Rectal smooth muscle tissue (tissue), 1 donor: ENCODE measurements around the gene B9D1.

Experiments used
- H3K27ac ChIP-seq: one replicate; pipeline ENCODE4 v1.7.0; 2013; ENCODE audit warnings: low read depth, low read length, inconsistent platforms
- H3K27me3 ChIP-seq: one replicate; pipeline ENCODE4 v1.7.0; 2013; ENCODE audit warnings: low read length; ENCODE audit not compliant: control insufficient read depth, insufficient read depth
- H3K36me3 ChIP-seq: one replicate; pipeline ENCODE4 v1.7.0; 2013; ENCODE audit warnings: low read length; ENCODE audit not compliant: control insufficient read depth, insufficient read depth
- H3K4me1 ChIP-seq: one replicate; pipeline ENCODE4 v1.7.0; 2013; ENCODE audit warnings: low read length; ENCODE audit not compliant: control insufficient read depth, insufficient read depth
- H3K4me3 ChIP-seq: one replicate; pipeline ENCODE4 v1.7.0; 2013; ENCODE audit warnings: low read length
- H3K9ac ChIP-seq: one replicate; pipeline ENCODE4 v1.7.0; 2013; ENCODE audit warnings: low read length

Gene B9D1

DNA sequence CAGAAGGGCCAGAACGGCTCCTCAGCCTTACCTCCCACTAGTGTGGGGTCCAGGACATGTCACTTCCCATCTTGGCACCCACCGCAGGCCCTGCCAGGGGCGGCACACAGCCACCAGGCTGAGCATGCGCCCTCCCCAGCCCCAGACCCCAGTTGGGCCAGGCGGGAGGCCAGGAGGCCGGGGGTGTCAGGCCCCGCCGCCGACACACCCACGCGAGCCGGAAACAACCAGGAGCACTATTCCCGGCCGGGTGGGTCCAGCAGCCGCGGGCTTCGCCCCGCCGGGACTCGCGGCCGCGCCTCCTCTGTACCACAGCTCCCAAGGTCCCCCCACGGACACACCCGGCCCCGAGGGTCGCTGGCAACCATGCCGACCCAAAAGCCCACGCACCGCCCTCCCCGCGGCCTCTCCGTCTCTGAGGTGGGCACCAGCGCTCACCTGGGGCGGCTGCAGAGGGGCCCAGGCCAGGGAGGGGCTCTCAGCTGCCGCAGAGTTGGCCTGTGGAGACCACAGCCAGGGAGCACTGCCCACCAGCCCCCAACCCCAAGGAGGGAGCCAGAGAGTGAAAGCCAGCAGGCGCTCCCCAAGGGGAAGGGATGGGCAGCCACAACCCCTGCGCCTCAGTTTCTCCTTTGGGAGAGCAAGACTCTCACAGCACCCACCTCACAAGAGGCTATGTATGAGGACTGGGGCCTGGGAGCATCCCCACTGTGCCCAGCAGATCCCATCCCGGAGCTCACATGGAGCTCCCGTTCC lies 18.0 kb downstream of the B9D1 start:
- no peak overlapping the region for H3K4me3 ChIP-seq
- H3K9ac ChIP-seq = no peak overlapping the region
- peaks cover 24% of the 10 kb centered on the region for H3K4me1 ChIP-seq
- no peaks in the 10 kb centered on the region for H3K36me3 ChIP-seq
- H3K27me3 ChIP-seq = no peaks in the 10 kb centered on the region
- no peak overlapping the region for H3K27ac ChIP-seq

DNA sequence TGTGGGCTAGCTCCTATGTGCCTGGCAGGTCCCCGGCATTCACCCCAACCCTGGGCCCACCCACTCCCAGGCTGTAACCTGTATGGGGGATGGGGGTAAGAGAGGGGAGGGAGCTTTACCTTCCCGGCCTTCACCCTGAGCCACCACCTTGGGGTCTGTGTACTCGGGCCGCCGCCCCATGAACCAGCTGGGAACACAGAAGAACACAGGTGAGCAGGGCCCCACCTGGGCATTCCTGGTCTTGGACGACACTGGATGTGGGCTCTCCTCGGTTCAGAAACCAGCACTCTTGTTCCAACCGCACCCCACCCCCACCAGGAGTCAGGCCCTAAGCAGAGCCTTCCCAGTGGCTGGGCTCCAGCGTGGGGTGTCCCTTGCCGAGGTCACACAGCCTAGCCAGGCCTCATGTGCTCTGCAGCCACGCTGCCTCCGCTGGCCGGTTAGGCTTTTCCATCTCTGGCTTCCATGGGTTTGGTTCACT lies 18.8 kb downstream of the B9D1 start:
- no peak overlapping the region for H3K4me3 ChIP-seq
- H3K27me3 ChIP-seq = no peaks in the 10 kb centered on the region
- no peaks in the 10 kb centered on the region for H3K36me3 ChIP-seq
- no peak overlapping the region for H3K27ac ChIP-seq
- H3K9ac ChIP-seq = no peak overlapping the region
- peaks cover 24% of the 10 kb centered on the region for H3K4me1 ChIP-seq

DNA sequence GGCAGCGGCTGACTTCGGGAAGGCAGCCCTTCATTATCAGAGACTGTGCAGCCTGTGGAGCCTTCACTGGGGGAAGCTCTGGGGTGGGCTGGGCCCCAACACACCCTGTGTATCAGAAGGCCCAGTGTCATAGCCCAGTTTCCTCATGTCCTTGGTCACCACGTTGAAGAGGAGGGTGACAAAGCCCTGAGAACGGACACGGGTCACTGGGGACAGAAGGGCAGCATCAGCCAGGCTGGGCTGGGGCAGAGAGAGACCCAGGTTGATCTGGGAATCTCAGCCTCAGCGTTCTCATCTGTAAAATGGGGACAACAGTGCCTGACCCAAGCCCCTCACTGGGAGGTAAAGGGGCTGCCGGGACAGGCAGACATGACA lies 19.3 kb downstream of the B9D1 start:
- H3K27me3 ChIP-seq = no peaks in the 10 kb centered on the region
- peaks cover 24% of the 10 kb centered on the region for H3K4me1 ChIP-seq
- no peak overlapping the region for H3K27ac ChIP-seq
- no peaks in the 10 kb centered on the region for H3K36me3 ChIP-seq
- H3K9ac ChIP-seq = no peak overlapping the region
- H3K4me3 ChIP-seq = no peak overlapping the region

DNA sequence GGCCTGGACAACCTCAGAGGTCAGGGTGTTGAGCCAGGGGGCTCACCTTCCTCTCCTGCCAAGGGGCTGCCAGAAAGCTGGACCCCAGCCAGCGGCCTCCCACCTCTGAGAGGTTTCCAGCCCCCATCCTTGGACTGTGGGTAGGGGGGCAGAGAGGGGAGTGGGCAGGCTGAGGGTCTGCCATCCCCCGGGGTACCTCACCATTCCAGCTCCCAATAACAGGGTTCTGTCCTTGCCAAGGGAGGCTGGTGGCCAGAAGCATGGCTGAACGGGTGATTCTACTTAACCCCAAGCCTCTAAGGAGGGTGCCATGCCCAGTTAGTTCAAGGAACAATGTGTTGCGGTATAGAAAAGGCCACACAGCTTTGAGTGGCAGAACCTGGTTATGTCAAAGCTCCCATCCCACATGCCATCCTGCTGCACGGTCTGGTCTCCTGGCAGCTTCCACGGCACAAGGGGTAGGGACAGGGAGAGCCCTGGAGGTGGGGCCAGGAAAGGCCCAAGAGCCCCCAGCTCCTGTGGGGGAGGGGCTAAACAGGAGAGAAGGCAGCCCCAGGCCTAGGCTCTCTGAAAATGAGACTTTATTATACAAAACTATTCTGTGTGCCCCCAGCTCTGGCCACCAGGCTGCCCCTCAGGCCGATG lies 19.8 kb downstream of the B9D1 start:
- Histone ChIP-seq H3K4me1 (peaks cover 24% of the 10 kb centered on the region), H3K9ac (no peak overlapping the region), H3K27ac (no peak overlapping the region), H3K4me3 (no peak overlapping the region), H3K27me3 (no peaks in the 10 kb centered on the region), H3K36me3 (no peaks in the 10 kb centered on the region)

DNA sequence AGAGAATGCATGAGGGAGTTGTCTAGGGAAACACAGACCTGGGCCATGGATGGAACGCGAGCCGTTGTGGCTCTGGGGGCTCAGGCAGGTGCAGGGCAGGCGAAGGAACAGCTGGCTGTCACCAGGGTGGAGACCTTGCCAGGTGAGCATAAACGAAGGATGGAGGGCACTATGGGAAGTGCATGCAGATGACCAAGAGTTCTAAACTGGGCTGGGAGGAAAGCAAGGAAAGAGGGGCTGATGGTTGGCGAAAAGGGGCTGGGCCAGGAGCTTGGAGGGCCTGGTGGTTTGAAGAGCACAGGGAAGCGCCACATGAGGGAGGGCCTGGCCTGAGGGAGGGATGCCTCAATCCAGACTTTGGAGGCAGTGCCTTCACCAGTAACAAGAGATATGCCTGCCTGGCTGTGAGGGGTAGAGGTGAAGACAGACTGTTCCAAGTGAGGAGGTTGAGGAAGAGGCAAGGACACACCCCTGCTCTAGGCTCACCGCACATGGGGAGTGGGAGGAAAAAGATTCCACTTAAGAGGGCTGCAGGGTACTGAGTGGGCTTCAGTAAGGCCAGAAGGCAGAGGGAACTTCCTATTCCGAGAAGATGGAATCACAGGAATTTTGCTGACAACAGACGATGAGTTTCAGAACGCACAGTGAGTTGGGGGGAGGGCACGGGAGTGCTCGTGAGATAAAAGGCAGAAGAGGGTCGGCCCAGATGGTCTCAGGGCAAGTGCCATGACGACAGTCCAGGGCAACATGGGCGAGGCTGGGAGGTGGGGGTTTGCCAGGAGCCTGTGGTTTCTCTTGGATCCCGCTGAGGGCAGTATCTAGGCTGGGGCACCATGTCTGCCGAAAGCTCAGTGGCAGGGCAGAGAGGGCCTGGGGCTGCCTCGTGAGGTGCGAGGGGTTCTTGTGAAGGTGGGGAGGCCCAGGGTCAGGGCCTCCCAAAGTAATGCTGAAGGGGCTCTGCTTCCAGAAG lies 20.6 kb downstream of the B9D1 start:
- peaks cover 19% of the 10 kb centered on the region for H3K4me1 ChIP-seq
- H3K27me3 ChIP-seq = no peaks in the 10 kb centered on the region
- H3K36me3 ChIP-seq = no peaks in the 10 kb centered on the region
- H3K4me3 ChIP-seq = no peak overlapping the region
- no peak overlapping the region for H3K27ac ChIP-seq
- no peak overlapping the region for H3K9ac ChIP-seq

DNA sequence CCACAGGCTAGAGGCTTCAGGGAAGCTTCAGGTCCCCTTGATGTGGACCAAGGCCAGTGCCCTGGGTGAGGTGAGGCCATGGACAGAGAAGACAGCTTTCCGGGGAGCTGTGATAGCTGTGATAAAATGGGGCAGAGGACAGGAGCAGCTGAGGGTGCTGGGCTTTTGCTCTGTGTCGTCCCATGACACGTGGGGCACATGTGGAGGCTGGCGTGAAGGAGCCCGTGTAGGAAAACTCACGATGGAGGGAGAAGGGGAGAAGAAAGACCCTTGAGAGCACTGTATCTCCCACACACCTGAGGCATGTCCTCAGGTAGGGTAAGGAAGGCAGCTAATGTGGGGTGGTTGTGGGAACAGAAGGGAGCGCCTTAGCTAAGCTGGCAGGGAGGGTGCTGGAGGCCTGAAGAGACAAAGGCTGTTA lies 21.3 kb downstream of the B9D1 start:
- Histone ChIP-seq H3K27me3 (no peaks in the 10 kb centered on the region), H3K9ac (no peak overlapping the region), H3K4me3 (no peak overlapping the region), H3K4me1 (peaks cover 12% of the 10 kb centered on the region), H3K36me3 (no peaks in the 10 kb centered on the region), H3K27ac (no peak overlapping the region)

DNA sequence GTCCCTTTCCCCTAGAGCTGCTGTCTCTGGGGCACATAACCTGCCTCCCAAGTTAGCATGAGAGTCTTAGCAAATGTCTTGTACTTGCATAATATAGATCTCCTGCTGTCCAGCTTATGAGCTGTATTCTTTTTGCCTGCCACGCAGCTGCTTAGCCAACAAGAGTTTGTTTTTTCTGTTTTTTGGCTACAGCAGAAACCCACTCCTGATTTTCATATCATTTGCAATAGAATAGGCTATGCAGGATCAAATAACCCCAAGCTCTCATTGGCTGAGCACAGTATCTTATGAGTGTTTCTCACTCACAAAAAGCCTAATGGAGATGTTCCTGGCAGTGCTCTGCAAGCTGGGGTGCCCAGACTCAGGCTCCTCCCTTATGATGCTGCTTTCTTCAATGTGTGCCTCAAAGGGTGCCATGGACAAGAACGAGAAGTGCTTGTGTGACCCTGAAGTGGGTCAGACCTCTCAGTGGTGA lies 23.1 kb downstream of the B9D1 start:
- peaks cover 5% of the 10 kb centered on the region for H3K4me1 ChIP-seq
- no peaks in the 10 kb centered on the region for H3K27me3 ChIP-seq
- no peak overlapping the region for H3K27ac ChIP-seq
- no peak overlapping the region for H3K4me3 ChIP-seq
- H3K9ac ChIP-seq = no peak overlapping the region
- no peaks in the 10 kb centered on the region for H3K36me3 ChIP-seq

DNA sequence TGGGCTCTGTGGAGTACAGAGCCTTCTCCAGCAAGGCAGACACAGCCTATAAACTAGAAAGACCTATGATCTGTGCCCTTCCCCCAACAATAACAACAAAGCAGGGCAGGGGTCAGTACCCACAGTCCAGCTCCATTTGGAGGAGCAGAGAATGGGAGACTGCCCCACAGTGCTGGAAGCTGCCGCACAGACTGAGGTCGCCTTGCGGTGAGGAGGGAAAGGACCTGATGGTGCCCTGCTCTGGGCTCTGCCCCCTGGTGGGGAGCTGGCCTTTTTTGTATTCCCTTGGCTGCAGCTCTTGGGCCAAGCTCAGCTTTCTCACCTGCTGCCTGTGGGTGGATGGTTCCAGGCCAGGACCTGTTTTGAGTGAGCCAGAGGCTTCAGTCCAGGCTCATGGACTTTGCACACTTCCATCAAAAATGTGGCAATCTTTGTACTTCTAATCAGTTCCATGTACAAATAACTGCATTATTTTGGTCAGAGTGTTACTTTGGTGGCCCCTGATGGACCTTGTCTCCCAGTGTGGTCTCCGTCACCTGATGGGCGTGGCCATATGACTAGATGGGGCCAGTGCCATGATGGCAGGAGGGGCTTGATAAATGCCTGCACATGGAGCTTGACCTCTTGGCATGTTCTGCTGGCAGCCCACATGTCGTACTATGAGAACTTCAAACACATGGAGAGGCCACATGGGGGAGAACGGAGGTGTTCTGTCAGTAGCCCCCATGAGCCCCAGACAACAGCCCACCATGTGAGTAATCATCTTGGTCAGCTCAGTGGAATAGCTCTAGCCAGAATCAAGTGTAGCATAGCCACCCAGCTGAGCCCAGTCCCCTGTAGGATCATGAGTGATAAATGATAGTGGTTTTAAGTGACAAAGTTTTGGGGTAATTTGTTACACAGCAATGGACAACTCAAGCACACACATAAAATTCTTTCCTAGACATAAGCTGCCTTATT lies 24.2 kb downstream of the B9D1 start:
- Histone ChIP-seq H3K9ac (no peak overlapping the region), H3K36me3 (no peaks in the 10 kb centered on the region), H3K4me1 (peaks cover 5% of the 10 kb centered on the region), H3K4me3 (no peak overlapping the region), H3K27ac (no peak overlapping the region), H3K27me3 (no peaks in the 10 kb centered on the region)

DNA sequence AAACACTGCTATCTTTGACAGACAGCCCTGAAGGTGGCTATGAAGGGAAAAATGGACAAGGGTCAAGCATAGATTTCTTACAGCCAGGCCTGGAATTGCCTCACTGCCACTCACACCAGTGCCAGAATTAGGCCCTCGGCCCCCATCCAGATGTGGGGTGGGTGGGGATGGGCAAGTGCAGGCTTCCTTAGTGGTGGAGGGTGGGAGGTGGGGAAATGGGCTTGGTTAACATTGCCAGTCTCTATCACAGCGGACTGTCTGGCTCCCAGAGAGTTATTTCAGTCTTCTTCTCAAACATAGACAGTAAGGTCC lies 24.9 kb downstream of the B9D1 start:
- H3K36me3 ChIP-seq = no peaks in the 10 kb centered on the region

DNA sequence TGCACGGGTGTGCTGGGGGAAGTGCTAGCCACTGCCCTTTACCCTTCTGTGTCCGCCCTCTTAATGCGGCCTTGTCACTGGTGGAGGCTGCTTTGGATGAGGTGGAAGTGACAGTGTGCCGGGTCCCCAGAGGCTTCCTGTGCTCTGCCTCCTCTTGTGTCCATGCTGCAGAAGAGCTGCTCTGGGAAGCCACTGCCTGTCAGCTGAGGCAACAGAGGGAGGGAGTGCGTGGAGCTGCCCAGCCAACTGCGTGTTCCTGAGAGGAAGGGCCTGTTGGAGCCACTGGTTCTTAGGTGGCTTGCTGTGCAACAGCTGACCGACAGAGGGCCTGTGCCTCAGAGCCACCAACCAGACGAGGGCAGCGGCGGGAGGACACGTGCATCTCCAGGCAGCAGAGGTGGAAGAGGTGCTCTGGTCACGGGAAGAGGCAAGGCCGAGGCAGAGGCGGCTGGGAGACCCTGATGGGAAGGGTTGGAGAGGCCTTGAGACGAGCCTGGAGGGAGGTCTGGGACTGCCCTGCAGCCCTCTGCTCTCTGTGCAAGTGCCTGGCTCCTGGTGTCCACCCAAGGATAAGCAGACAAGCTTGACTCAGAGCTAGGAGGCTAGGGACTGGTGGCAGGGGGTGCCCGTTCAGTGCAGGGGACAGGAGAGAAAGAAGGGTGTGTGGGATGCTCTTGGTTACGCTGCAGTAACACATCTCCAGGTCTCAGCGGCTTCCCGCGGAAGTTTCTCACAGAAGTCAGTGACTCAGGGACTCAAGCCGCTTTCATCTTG lies 25.4 kb downstream of the B9D1 start:
- Histone ChIP-seq H3K4me1 (peaks cover 4% of the 10 kb centered on the region), H3K27me3 (no peaks in the 10 kb centered on the region), H3K9ac (no peak overlapping the region), H3K36me3 (no peaks in the 10 kb centered on the region), H3K4me3 (no peak overlapping the region), H3K27ac (no peak overlapping the region)

More for the DNA sequence above, 24.9 kb downstream of the B9D1 start:
- no peaks in the 10 kb centered on the region for H3K27me3 ChIP-seq
- no peak overlapping the region for H3K4me3 ChIP-seq
- no peak overlapping the region for H3K27ac ChIP-seq
- peaks cover 5% of the 10 kb centered on the region for H3K4me1 ChIP-seq
- H3K9ac ChIP-seq = no peak overlapping the region

DNA sequence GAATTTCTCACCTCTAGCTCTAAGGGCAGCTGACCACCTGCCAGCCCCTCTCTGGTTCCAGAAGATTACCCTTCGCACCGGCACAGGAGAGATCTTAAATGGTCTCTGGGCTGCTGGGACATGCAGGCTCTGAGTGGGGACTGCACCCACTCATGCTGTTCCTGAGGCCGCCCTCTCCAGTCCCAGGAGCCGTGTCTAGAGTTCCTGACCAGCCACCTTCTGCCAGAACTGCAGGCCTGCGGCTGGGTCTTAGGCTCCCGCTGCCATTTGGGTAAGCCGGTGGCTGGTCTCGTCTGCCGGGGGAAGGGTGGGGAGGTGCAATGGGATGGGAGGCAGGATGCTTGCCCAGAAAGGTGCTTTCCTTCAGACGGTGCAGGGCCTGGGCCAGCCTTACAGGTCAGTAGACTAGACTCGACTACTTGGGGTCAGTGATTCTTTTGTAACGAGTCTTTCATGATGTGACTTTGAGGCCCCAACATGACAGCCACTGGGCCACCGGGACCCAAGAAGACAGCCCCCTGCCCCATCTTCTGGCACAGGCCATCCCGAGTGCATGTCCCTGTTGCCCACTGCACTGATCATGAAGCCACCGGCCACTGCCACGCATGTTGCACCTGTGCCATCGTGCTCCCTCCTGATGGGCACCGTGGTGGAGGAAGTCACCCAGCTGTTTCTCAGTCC lies 26.4 kb downstream of the B9D1 start:
- no peaks in the 10 kb centered on the region for H3K36me3 ChIP-seq
- peaks cover 2% of the 10 kb centered on the region for H3K4me1 ChIP-seq
- H3K27ac ChIP-seq = no peak overlapping the region
- H3K27me3 ChIP-seq = no peaks in the 10 kb centered on the region
- H3K9ac ChIP-seq = no peak overlapping the region
- H3K4me3 ChIP-seq = no peak overlapping the region
